ENCODE results near the gene COL4A2.

COL4A2 gene

GRCh38 chr13:110347088-110347487 is 40.0 kb downstream of the COL4A2 start:
- TF ChIP-seq ZNF274 (IDR thresholded peaks at IDR 0.05; ENCODE audit: low read depth, low read length) = no peak
- no peak overlapping the region for H3K4me3 ChIP-seq (ENCODE audit: low read length)

- H3K4me3 ChIP-seq (ENCODE audit: low read length) = no peak overlapping the region
- no peak for TF ChIP-seq ZNF274 (IDR thresholded peaks at IDR 0.05; ENCODE audit: low read depth, low read length)
Measured at GRCh38 chr13:110347535-110348308, 40.6 kb downstream of the COL4A2 start.

GRCh38 chr13:110348309-110349105 is 41.4 kb downstream of the COL4A2 start:
- no peak for TF ChIP-seq ZNF274 (IDR thresholded peaks at IDR 0.05; ENCODE audit: low read depth, low read length)

GRCh38 chr13:110349239-110349638 is 42.2 kb downstream of the COL4A2 start:
- H3K4me3 ChIP-seq (ENCODE audit: low read length) = no peak overlapping the region
- TF ChIP-seq ZNF274 (IDR thresholded peaks at IDR 0.05; ENCODE audit: low read depth, low read length) = no peak

More at GRCh38 chr13:110348309-110349105, 41.4 kb downstream of the COL4A2 start:
- no peak overlapping the region for H3K4me3 ChIP-seq (ENCODE audit: low read length)

GRCh38 chr13:110350049-110350448 is 43.0 kb downstream of the COL4A2 start:
- H3K4me3 ChIP-seq (ENCODE audit: low read length) = no peak overlapping the region
- TF ChIP-seq ZNF274 (IDR thresholded peaks at IDR 0.05; ENCODE audit: low read depth, low read length) = no peak

GRCh38 chr13:110350509-110350908 is 43.4 kb downstream of the COL4A2 start:
- no peak overlapping the region for H3K4me3 ChIP-seq (ENCODE audit: low read length)
- TF ChIP-seq ZNF274 (IDR thresholded peaks at IDR 0.05; ENCODE audit: low read depth, low read length) = no peak

GRCh38 chr13:110351636-110352420 is 44.7 kb downstream of the COL4A2 start:
- TF ChIP-seq ZNF274 (IDR thresholded peaks at IDR 0.05; ENCODE audit: low read depth, low read length) = no peak
- no peak overlapping the region for H3K4me3 ChIP-seq (ENCODE audit: low read length)

- TF ChIP-seq ZNF274 (IDR thresholded peaks at IDR 0.05; ENCODE audit: low read depth, low read length) = no peak
Measured at GRCh38 chr13:110352735-110353134, 45.7 kb downstream of the COL4A2 start.

GRCh38 chr13:110353339-110353977 is 46.4 kb downstream of the COL4A2 start:
- no peak overlapping the region for H3K4me3 ChIP-seq (ENCODE audit: low read length)
- TF ChIP-seq ZNF274 (IDR thresholded peaks at IDR 0.05; ENCODE audit: low read depth, low read length) = no peak

More at GRCh38 chr13:110352735-110353134, 45.7 kb downstream of the COL4A2 start:
- H3K4me3 ChIP-seq (ENCODE audit: low read length) = no peak overlapping the region

- TF ChIP-seq ZNF274 (IDR thresholded peaks at IDR 0.05; ENCODE audit: low read depth, low read length) = no peak
- no peak overlapping the region for H3K4me3 ChIP-seq (ENCODE audit: low read length)
Measured at GRCh38 chr13:110354123-110354627, 47.1 kb downstream of the COL4A2 start.

GRCh38 chr13:110354715-110355473 is 47.8 kb downstream of the COL4A2 start:
- no peak for TF ChIP-seq ZNF274 (IDR thresholded peaks at IDR 0.05; ENCODE audit: low read depth, low read length)
- H3K4me3 ChIP-seq (ENCODE audit: low read length) = no peak overlapping the region

GRCh38 chr13:110356362-110356761 is 49.3 kb downstream of the COL4A2 start:
- no peak overlapping the region for H3K4me3 ChIP-seq (ENCODE audit: low read length)
- TF ChIP-seq ZNF274 (IDR thresholded peaks at IDR 0.05; ENCODE audit: low read depth, low read length) = no peak

- no peak for TF ChIP-seq ZNF274 (IDR thresholded peaks at IDR 0.05; ENCODE audit: low read depth, low read length)
- H3K4me3 ChIP-seq (ENCODE audit: low read length) = no peak overlapping the region
Measured at GRCh38 chr13:110358381-110358780, 51.3 kb downstream of the COL4A2 start.
